Measurements from ENCODE around the gene ITFG2.

Gene ITFG2

DNA sequence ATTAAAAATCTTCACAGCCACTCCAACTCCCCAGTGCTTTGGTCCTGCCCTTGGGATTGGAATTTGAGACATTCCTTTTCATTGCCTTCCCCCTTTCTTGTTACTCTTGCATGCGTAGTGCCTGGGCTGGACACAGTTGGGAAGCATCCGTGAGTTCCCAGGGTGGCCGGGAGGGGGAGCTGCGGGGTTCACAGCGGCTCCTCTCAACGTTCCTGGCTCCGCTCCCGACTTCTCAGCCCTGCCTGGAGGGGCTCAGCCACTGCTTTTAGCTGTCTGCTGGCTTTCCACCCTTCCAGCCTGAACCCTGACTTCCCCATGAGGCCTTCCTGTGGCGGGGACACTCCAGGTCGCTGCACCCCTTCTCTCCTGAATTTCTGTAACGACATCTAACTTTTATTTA lies 41.2 kb downstream of the ITFG2 start:
- peaks cover 58% of the 10 kb centered on the region for H3K4me1 Mint-ChIP-seq

DNA sequence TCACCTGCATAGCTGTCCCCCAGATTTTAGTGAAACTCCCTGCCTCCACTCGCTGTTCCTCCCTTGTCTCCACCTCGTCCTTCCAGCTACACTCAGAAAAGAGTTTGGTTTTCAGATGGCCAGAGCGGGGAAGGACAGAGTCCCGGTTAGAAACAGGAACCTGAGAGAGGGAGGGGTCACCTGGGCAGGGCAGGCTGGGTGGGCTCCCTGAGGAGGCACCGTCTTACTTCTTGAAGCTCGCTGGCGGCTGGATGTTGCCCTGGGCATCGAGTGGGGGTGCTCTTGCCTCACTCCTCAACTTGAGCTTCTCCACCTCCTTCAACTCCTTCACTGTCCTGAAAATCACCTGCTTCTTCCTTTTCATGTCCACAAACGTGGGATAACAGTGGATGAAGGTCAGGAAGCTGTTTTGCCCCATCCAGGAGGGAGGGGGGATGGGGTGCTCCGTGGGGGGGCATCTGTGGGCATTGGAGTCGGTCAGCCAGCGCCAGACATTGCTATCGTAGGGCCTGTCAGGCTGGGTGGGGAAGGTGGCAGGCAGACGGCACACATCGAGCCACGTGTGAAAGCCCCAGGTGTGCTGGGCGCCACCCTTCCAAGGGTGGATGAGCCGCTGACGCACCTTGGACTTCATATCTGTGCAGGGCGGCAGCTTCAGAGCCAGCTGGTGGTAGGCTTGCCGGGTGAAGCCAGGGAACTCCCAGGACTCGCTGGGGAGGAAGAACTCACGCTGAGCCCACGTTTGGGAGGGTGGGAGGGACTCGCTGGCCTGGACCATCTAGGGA lies 42.4 kb downstream of the ITFG2 start:
- H3K4me1 Mint-ChIP-seq = peaks cover 53% of the 10 kb centered on the region
- TF ChIP-seq, protein P1, sequence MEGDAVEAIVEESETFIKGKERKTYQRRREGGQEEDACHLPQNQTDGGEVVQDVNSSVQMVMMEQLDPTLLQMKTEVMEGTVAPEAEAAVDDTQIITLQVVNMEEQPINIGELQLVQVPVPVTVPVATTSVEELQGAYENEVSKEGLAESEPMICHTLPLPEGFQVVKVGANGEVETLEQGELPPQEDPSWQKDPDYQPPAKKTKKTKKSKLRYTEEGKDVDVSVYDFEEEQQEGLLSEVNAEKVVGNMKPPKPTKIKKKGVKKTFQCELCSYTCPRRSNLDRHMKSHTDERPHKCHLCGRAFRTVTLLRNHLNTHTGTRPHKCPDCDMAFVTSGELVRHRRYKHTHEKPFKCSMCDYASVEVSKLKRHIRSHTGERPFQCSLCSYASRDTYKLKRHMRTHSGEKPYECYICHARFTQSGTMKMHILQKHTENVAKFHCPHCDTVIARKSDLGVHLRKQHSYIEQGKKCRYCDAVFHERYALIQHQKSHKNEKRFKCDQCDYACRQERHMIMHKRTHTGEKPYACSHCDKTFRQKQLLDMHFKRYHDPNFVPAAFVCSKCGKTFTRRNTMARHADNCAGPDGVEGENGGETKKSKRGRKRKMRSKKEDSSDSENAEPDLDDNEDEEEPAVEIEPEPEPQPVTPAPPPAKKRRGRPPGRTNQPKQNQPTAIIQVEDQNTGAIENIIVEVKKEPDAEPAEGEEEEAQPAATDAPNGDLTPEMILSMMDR (IDR thresholded peaks at IDR 0.05) = no peak
- H3K4me3 Mint-ChIP-seq = no peak overlapping the region
- no peaks in the 10 kb centered on the region for H3K9me3 Mint-ChIP-seq
- H3K27ac Mint-ChIP-seq = peak overlapping the region; percentile 48
- peaks cover 16% of the 10 kb centered on the region for H3K27me3 Mint-ChIP-seq (ENCODE audit: low read depth, poor library complexity)
- DNase-seq = no peak
- H3K36me3 Mint-ChIP-seq (ENCODE audit: low read depth) = peaks cover 12% of the 10 kb centered on the region

More for the DNA sequence above, 41.2 kb downstream of the ITFG2 start:
- Mint-ChIP-seq H3K27ac (no peak overlapping the region), H3K27me3 (ENCODE audit: low read depth, poor library complexity) (peaks cover 16% of the 10 kb centered on the region), H3K36me3 (ENCODE audit: low read depth) (peaks cover 3% of the 10 kb centered on the region), H3K4me3 (no peak overlapping the region), H3K9me3 (no peaks in the 10 kb centered on the region)
- TF ChIP-seq, protein P1 (IDR thresholded peaks at IDR 0.05) = peak; percentile 85
- DNase-seq = peak; percentile 92

DNA sequence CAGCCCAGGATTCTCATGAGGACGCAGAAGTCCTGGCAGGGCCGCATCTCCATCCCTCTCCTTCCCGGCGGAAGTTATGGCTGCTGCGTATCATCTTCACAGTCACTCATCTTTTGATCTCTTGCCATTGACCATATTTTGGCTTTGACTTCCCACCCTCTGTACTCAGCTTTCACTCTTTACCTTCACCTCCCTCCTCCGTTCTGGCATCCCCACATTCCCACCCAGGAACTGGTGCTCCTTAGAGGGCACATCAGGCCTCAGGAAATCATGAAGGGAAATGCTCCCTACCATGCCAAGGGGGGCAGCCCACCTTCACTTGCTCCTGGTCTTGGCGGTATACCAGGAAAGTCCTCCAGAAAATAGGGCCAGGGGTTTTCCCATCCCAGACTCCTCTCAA lies 43.1 kb downstream of the ITFG2 start:
- Mint-ChIP-seq H3K27ac (no peak overlapping the region), H3K4me3 (no peak overlapping the region), H3K9me3 (no peaks in the 10 kb centered on the region), H3K27me3 (ENCODE audit: low read depth, poor library complexity) (peaks cover 16% of the 10 kb centered on the region), H3K36me3 (ENCODE audit: low read depth) (peaks cover 19% of the 10 kb centered on the region), H3K4me1 (peaks cover 50% of the 10 kb centered on the region)
- TF ChIP-seq, protein P1 (IDR thresholded peaks at IDR 0.05) = no peak
- no peak for DNase-seq

DNA sequence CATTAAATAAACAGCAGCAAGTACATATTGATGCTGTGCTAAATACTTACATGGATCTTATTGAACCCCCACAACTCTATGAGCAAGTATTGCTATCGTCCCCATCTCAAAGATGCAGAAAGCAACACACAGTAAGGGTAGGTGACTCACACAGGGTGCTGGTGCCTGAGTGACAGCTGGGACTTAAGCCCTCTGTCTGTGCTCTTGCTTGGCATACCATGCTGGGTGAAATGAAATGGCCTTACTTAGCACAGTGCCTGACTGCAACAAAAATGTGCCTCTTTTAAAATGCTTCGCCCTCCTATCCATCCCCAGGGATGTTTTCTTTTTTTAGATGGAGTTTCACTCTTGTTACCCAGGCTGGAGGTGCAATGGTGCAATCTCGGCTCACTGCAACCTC lies 43.6 kb downstream of the ITFG2 start:
- Mint-ChIP-seq H3K4me1 (peaks cover 50% of the 10 kb centered on the region), H3K27me3 (ENCODE audit: low read depth, poor library complexity) (peaks cover 16% of the 10 kb centered on the region), H3K9me3 (no peaks in the 10 kb centered on the region), H3K36me3 (ENCODE audit: low read depth) (peaks cover 20% of the 10 kb centered on the region), H3K27ac (no peak overlapping the region), H3K4me3 (no peak overlapping the region)
- TF ChIP-seq, protein P1 (IDR thresholded peaks at IDR 0.05) = no peak
- DNase-seq = no peak

DNA sequence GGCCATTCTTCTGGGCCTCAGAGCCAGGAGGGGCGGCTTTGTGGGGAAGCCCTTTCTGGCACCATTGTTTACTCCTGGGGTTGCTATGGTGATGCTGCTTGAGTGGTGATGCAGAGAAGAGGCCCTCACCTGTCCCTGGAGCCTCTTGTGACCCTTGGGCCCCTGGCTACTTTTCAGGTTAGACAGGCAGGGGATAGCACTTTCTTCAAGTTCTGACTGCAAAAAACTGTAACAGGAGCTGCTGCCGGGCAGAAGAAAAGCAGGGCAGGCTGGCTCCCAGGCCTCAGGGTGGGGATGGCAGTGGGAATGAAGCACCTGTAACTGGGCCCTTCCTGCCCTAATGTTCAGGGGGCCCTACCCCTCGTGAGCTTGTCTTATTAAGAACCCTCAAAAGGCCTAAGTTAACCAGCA lies 44.6 kb downstream of the ITFG2 start, which contains the start of gene TEX52:
TEX52 (minus strand) TSS at position 19 of the 411 bp plus-strand sequence; CDS start at position 6, 13 bp downstream.
- peaks cover 48% of the 10 kb centered on the region for H3K4me1 Mint-ChIP-seq
- peak within 1 kb of the TSS; percentile 25 for H3K4me3 Mint-ChIP-seq
- DNase-seq = peak; percentile 46
- TF ChIP-seq, protein P1 (IDR thresholded peaks at IDR 0.05) = no peak
- H3K27me3 Mint-ChIP-seq (ENCODE audit: low read depth, poor library complexity) = peaks cover 16% of the 10 kb centered on the region
- H3K27ac Mint-ChIP-seq = peak within 1 kb of the TSS; percentile 96
- H3K36me3 Mint-ChIP-seq (ENCODE audit: low read depth) = peaks cover 29% of the 10 kb centered on the region
- no peaks in the 10 kb centered on the region for H3K9me3 Mint-ChIP-seq

DNA sequence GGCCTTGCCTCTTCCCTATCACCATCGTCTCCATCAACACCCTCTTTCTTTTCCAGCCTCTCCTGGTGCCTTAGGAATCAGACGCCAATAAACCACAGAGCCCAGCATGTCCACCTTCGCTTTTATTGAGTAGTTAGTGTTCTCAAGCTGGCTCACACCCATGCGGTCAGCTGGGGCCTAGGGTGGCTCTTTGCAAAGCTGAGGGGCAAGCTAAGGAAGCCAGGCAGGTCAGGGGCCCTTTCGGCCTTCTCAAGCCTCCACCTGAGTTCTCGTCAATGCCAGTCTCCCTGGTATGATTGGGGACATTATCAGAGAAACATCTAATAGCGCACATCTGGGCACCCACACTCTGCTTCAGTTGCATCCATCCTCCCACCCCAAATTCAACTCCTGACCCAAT lies 45.1 kb downstream of the ITFG2 start:
- DNase-seq = no peak
- Mint-ChIP-seq H3K27ac (peak overlapping the region; percentile 96), H3K9me3 (no peaks in the 10 kb centered on the region), H3K4me1 (peaks cover 46% of the 10 kb centered on the region), H3K27me3 (ENCODE audit: low read depth, poor library complexity) (peaks cover 16% of the 10 kb centered on the region), H3K36me3 (ENCODE audit: low read depth) (peaks cover 33% of the 10 kb centered on the region), H3K4me3 (no peak overlapping the region)
- TF ChIP-seq, protein P1 (IDR thresholded peaks at IDR 0.05) = no peak

All from nephron progenitor cell (in vitro differentiated cells).